Ascending aorta (tissue), 2 donors: ENCODE results near the gene DNTT. TPM values are rescaled to one million over a fixed set of nuclear protein-coding genes. Genes with fewer than 3 reads are reported as not detected.

Experiments
- DNase-seq, 2 donors: peaks; one replicate each; pipeline ENCODE4 v3.0.0-alpha.2; 2019; ENCODE audit warnings: low spot score in 2 of 2
- H3K27ac ChIP-seq, 2 donors: fragments of 200-600 bp; sonication (generic); one replicate each; pipeline ENCODE4 v1.5.1; 2016 to 2017; ENCODE audit warnings: mild to moderate bottlenecking in 1 of 2
- H3K27me3 ChIP-seq: fragments of 200-600 bp; sonication (generic); one replicate; pipeline ENCODE4 v1.5.1; 2017
- H3K36me3 ChIP-seq, 2 donors: fragments of 200-600 bp; sonication (generic); one replicate each; pipeline ENCODE4 v1.5.1; 2016
- H3K4me1 ChIP-seq, 2 donors: fragments of 200-600 bp; sonication (generic); one replicate each; pipeline ENCODE4 v1.5.1; 2016 to 2017; ENCODE audit warnings: mild to moderate bottlenecking in 1 of 2
- H3K4me3 ChIP-seq, 2 donors: fragments of 200-600 bp; sonication (generic); one replicate each; pipeline ENCODE4 v1.5.1; 2016 to 2017; ENCODE audit warnings: mild to moderate bottlenecking in 1 of 2
- H3K9me3 ChIP-seq, 2 donors: fragments of 200-600 bp; sonication (generic); one replicate each; pipeline ENCODE4 v1.5.1; 2016
- CTCF ChIP-seq, 3 experiments: fragments of 200-600 bp in 2 of 3; fragments of 450-650 bp in 1 of 3; sonication (generic) in 2 of 3; IDR thresholded peaks; one replicate each; pipeline ENCODE4 v1.5.1; 2016 to 2019; ENCODE audit warnings: antibody characterized with exemption in 3 of 3, mild to moderate bottlenecking in 1 of 3, moderate library complexity in 1 of 3
- intact Hi-C: fragments of 100-400 bp; cut with DNase I; formaldehyde crosslinking; loops from one replicate; pipeline ENCODE4 v1.15.1; 2023
- total RNA-seq: library from RNA; depleted of rRNA; stranded (reverse); fragments of >200 nt; gene quantifications from one replicate; pipeline ENCODE4 v1.1.0, GENCODE V29; 2016

Gene DNTT
- total RNA-seq, 1 donor from 2014 or later, result not detected

GRCh38 chr10:96321822-96322221 lies 17.6 kb downstream of the DNTT start:
- intact Hi-C loops, result no loop called here
- no peaks in the 10 kb centered on the region for H3K4me1 ChIP-seq
- DNase-seq, result no peak
- no peak overlapping the region for H3K4me3 ChIP-seq
- no peaks in the 10 kb centered on the region for H3K27me3 ChIP-seq
- H3K27ac ChIP-seq, result no peak overlapping the region
- H3K9me3 ChIP-seq, result no peaks in the 10 kb centered on the region
- TF ChIP-seq CTCF (IDR thresholded peaks at IDR 0.05), result no peak
- no peaks in the 10 kb centered on the region for H3K36me3 ChIP-seq

- no peaks in the 10 kb centered on the region for H3K36me3 ChIP-seq
- DNase-seq, result no peak
- intact Hi-C loops, result no loop called here
- H3K27ac ChIP-seq, result no peak overlapping the region
- H3K9me3 ChIP-seq, result no peaks in the 10 kb centered on the region
- H3K27me3 ChIP-seq, result no peaks in the 10 kb centered on the region
- no peaks in the 10 kb centered on the region for H3K4me1 ChIP-seq
- no peak for TF ChIP-seq CTCF (IDR thresholded peaks at IDR 0.05)
- H3K4me3 ChIP-seq, result no peak overlapping the region
These were observed 18.0 kb downstream of the DNTT start for GRCh38 chr10:96322275-96322674.

- no peak for TF ChIP-seq CTCF (IDR thresholded peaks at IDR 0.05)
- H3K27me3 ChIP-seq, result no peaks in the 10 kb centered on the region
- no peaks in the 10 kb centered on the region for H3K4me1 ChIP-seq
- H3K4me3 ChIP-seq, result no peak overlapping the region
- H3K36me3 ChIP-seq, result no peaks in the 10 kb centered on the region
- no peak for DNase-seq
- H3K27ac ChIP-seq, result no peak overlapping the region
- intact Hi-C loops, result no loop called here
- no peaks in the 10 kb centered on the region for H3K9me3 ChIP-seq
These were observed 20.2 kb downstream of the DNTT start for GRCh38 chr10:96324447-96324846.

- Histone ChIP-seq H3K4me3 (no peak overlapping the region), H3K27ac (no peak overlapping the region), H3K36me3 (no peaks in the 10 kb centered on the region), H3K9me3 (no peaks in the 10 kb centered on the region), H3K27me3 (no peaks in the 10 kb centered on the region), H3K4me1 (no peaks in the 10 kb centered on the region)
- no peak for TF ChIP-seq CTCF (IDR thresholded peaks at IDR 0.05)
- no peak for DNase-seq
- intact Hi-C loops, result no loop called here
These were observed 21.6 kb downstream of the DNTT start for GRCh38 chr10:96325719-96326373.

- TF ChIP-seq CTCF (IDR thresholded peaks at IDR 0.05), result no peak
- intact Hi-C loops, result no loop called here
- no peaks in the 10 kb centered on the region for H3K27me3 ChIP-seq
These were observed 23.2 kb downstream of the DNTT start for GRCh38 chr10:96327462-96327861.

GRCh38 chr10:96333101-96333500 lies 28.9 kb downstream of the DNTT start:
- no peak for TF ChIP-seq CTCF (IDR thresholded peaks at IDR 0.05)
- H3K4me3 ChIP-seq, result no peak overlapping the region
- intact Hi-C loops, result no loop called here
- H3K36me3 ChIP-seq, result no peaks in the 10 kb centered on the region
- no peaks in the 10 kb centered on the region for H3K4me1 ChIP-seq
- no peaks in the 10 kb centered on the region for H3K27me3 ChIP-seq
- no peak for DNase-seq
- no peak overlapping the region for H3K27ac ChIP-seq
- H3K9me3 ChIP-seq, result no peaks in the 10 kb centered on the region

More at GRCh38 chr10:96327462-96327861, 23.2 kb downstream of the DNTT start:
- Histone ChIP-seq H3K36me3 (no peaks in the 10 kb centered on the region), H3K9me3 (no peaks in the 10 kb centered on the region), H3K27ac (no peak overlapping the region), H3K4me3 (no peak overlapping the region), H3K4me1 (no peaks in the 10 kb centered on the region)
- no peak for DNase-seq
